PC-3 (cell line): ENCODE measurements around the gene MYO1C. TPM values are rescaled to one million over a fixed set of nuclear protein-coding genes. Genes with fewer than 3 reads are reported as not detected.

Experiments used
- ATAC-seq: fragments of 200-7000 bp; cut with Tn5 transposase; 2 replicates; pipeline ENCODE4 v1.9.1; 2020; ENCODE audit warnings: mild to moderate bottlenecking, moderate library complexity
- BruUV-seq: library from RNA; stranded (reverse); fragments of 400-500 nt; replicated peaks from 2 replicates; lab custom pipeline; 2021; lab: Mats Ljungman, UMichigan
- CTCF ChIA-PET: fragments of 300-600 bp; sonication (Branson Sonifier 250); formaldehyde crosslinking; loops from one replicate; lab custom pipeline; 2022; ENCODE audit warnings: antibody characterized with exemption; lab: Charles Lee
- POLR2A ChIA-PET: fragments of 300-600 bp; sonication (Branson Sonifier 250); formaldehyde crosslinking; loops from one replicate; lab custom pipeline; 2022; ENCODE audit warnings: antibody characterized with exemption; ENCODE audit not compliant: unreplicated experiment; lab: Charles Lee
- DNase-seq: peaks from one replicate; pipeline ENCODE4 v3.0.0-alpha.2; 2015
- H2AFZ ChIP-seq: fragments of 300-600 bp; sonication (generic); 2 replicates; pipeline ENCODE4 v1.6.0; 2016; ENCODE audit warnings: antibody characterized with exemption, low read length
- H3F3A ChIP-seq: fragments of 300-600 bp; sonication (generic); one replicate; pipeline ENCODE4 v1.6.0; 2017; ENCODE audit warnings: antibody characterized with exemption, low read length, control low read depth, mild to moderate bottlenecking; ENCODE audit not compliant: unreplicated experiment
- H3K27ac ChIP-seq: fragments of 300-600 bp; sonication (generic); 2 replicates; pipeline ENCODE4 v1.5.1; 2016; ENCODE audit warnings: mild to moderate bottlenecking, low read length
- H3K27me3 ChIP-seq: fragments of 300-600 bp; sonication (generic); 2 replicates; pipeline ENCODE4 v1.6.1; 2016; ENCODE audit warnings: low read length, mixed read lengths
- H3K36me3 ChIP-seq: fragments of 300-600 bp; sonication (generic); 2 replicates; pipeline ENCODE4 v1.6.1; 2016; ENCODE audit warnings: low read depth, mixed run types, low read length, mixed read lengths
- H3K4me1 ChIP-seq: fragments of 300-600 bp; sonication (generic); 2 replicates; pipeline ENCODE4 v1.5.1; 2016; ENCODE audit warnings: low read length; ENCODE audit not compliant: insufficient read depth
- H3K4me2 ChIP-seq: fragments of 300-600 bp; sonication (generic); 2 replicates; pipeline ENCODE4 v1.6.0; 2016; ENCODE audit warnings: low read length
- H3K4me3 ChIP-seq: fragments of 300-600 bp; sonication (generic); 2 replicates; pipeline ENCODE4 v1.5.1; 2016; ENCODE audit warnings: mild to moderate bottlenecking, low read length, mixed read lengths
- H3K79me2 ChIP-seq: fragments of 300-600 bp; sonication (generic); 2 replicates; pipeline ENCODE4 v1.6.1; 2017; ENCODE audit warnings: low read length, mixed read lengths
- H3K9ac ChIP-seq: fragments of 300-600 bp; sonication (generic); 2 replicates; pipeline ENCODE4 v1.6.0; 2016; ENCODE audit warnings: mild to moderate bottlenecking, low read length
- H3K9me2 ChIP-seq: fragments of 300-600 bp; sonication (generic); replicated peaks from 2 replicates; pipeline ENCODE4 v1.6.1; 2016; ENCODE audit warnings: mixed run types, low read length, mixed read lengths
- H3K9me3 ChIP-seq: fragments of 300-600 bp; sonication (generic); 2 replicates; pipeline ENCODE4 v1.6.1; 2016; ENCODE audit warnings: low read length, mixed read lengths
- H4K20me1 ChIP-seq: fragments of 300-600 bp; sonication (generic); 2 replicates; pipeline ENCODE4 v1.6.1; 2016; ENCODE audit warnings: low read length, mixed read lengths
- EZH2 ChIP-seq: fragments of 300-600 bp; sonication (generic); IDR thresholded peaks from one replicate; pipeline ENCODE4 v1.6.1; 2017; ENCODE audit warnings: antibody characterized with exemption, mild to moderate bottlenecking, low read length; ENCODE audit not compliant: unreplicated experiment
- EZH2phosphoT487 ChIP-seq: fragments of 300-600 bp; sonication (generic); IDR thresholded peaks from 2 replicates; pipeline ENCODE4 v1.6.1; 2018; ENCODE audit warnings: mild to moderate bottlenecking, antibody characterized with exemption, low read length, borderline replicate concordance
- intact Hi-C: fragments of 100-400 bp; cut with micrococcal nuclease; formaldehyde crosslinking; loops from 2 replicates; pipeline ENCODE4 v1.9.0; 2023
- total RNA-seq: library from RNA; depleted of rRNA; stranded (reverse); fragments of >200 nt; gene quantifications from 2 replicates; pipeline ENCODE4 v1.2.3, GENCODE V29; 2014; rRNA removed
- TF ChIP-seq, protein P1 (sequence below): fragments of 300-600 bp; sonication (generic); conservative IDR thresholded peaks from 2 replicates; pipeline ENCODE4 v1.5.1; 2017; ENCODE audit warnings: antibody characterized with exemption, low read depth, mild to moderate bottlenecking, low read length

Gene MYO1C
- total RNA-seq, 1 experiment from 2014 or later: 76.4 TPM

- no peaks in the 10 kb centered on the region for H3K27me3 ChIP-seq
- no peak overlapping the region for H2AFZ ChIP-seq
- no peak overlapping the region for H3K4me2 ChIP-seq
- no peaks in the 10 kb centered on the region for H3K9me3 ChIP-seq
- no peaks in the 10 kb centered on the region for H3K9me2 ChIP-seq
- no peak overlapping the region for H3K4me3 ChIP-seq
- peaks cover 8% of the 10 kb centered on the region for H3K79me2 ChIP-seq
- H4K20me1 ChIP-seq: no peaks in the 10 kb centered on the region
- peaks cover 4% of the 10 kb centered on the region for H3K36me3 ChIP-seq
- no peak overlapping the region for H3K9ac ChIP-seq
- intact Hi-C loops: no loop called here
- BruUV-seq: no TSS peak
- CTCF ChIA-PET: no interaction called here
- H3F3A ChIP-seq: no peaks in the 10 kb centered on the region
- DNase-seq: no peak
- TF ChIP-seq EZH2phosphoT487: no peak
- no peak for TF ChIP-seq EZH2
- TF ChIP-seq, protein P1, sequence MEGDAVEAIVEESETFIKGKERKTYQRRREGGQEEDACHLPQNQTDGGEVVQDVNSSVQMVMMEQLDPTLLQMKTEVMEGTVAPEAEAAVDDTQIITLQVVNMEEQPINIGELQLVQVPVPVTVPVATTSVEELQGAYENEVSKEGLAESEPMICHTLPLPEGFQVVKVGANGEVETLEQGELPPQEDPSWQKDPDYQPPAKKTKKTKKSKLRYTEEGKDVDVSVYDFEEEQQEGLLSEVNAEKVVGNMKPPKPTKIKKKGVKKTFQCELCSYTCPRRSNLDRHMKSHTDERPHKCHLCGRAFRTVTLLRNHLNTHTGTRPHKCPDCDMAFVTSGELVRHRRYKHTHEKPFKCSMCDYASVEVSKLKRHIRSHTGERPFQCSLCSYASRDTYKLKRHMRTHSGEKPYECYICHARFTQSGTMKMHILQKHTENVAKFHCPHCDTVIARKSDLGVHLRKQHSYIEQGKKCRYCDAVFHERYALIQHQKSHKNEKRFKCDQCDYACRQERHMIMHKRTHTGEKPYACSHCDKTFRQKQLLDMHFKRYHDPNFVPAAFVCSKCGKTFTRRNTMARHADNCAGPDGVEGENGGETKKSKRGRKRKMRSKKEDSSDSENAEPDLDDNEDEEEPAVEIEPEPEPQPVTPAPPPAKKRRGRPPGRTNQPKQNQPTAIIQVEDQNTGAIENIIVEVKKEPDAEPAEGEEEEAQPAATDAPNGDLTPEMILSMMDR: no peak
- POLR2A ChIA-PET: no interaction called here
- no peak overlapping the region for H3K27ac ChIP-seq
- no peak for ATAC-seq
- 0 out of 2 replicates have a peak, but pooled peaks cover 10% of the 10 kb centered on the region for H3K4me1 ChIP-seq
These were observed 76.1 kb downstream of the MYO1C start for GRCh38 chr17:1416414-1416813.

DNA sequence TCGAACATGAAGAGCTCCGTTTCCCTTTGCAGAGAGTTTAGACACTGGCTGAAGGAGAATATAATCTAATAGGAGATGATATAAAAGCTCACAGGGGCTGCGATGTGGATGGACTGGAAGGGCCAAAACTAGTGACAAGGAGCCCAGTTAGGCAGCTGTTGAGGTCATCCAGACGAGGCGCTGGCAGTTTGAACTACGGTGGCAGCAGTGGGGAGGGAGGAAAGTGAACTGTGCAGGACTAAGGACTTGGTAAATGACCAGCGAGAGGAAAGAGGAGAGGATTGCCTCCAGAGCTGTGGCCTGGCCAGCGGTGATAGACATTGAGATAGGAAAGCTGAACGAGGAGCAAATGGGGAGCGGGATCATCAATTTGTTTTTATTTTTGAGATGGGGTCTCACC lies 77.9 kb downstream of the MYO1C start:
- no peaks in the 10 kb centered on the region for H4K20me1 ChIP-seq
- no peaks in the 10 kb centered on the region for H3F3A ChIP-seq
- ChIA-PET CTCF (no interaction called here), POLR2A (interaction anchor here (0.5 kb wide), 1 partner anchor 24 kb away, joined by 4 read pairs; no protein-coding TSS in a partner anchor)
- no peaks in the 10 kb centered on the region for H3K9me3 ChIP-seq
- no peak overlapping the region for H3K4me2 ChIP-seq
- H3K79me2 ChIP-seq: no peaks in the 10 kb centered on the region
- no TSS peak for BruUV-seq
- DNase-seq (no peak), ATAC-seq (no peak)
- no peak overlapping the region for H2AFZ ChIP-seq
- H3K9ac ChIP-seq: no peak overlapping the region
- H3K36me3 ChIP-seq: no peaks in the 10 kb centered on the region
- no peaks in the 10 kb centered on the region for H3K9me2 ChIP-seq
- no peaks in the 10 kb centered on the region for H3K27me3 ChIP-seq
- no peak overlapping the region for H3K27ac ChIP-seq
- TF ChIP-seq, protein P1: no peak
- TF ChIP-seq EZH2phosphoT487 (no peak), EZH2 (no peak)
- H3K4me1 ChIP-seq: 0 out of 2 replicates have a peak, but pooled peaks cover 10% of the 10 kb centered on the region
- no peak overlapping the region for H3K4me3 ChIP-seq
- intact Hi-C loops: no loop called here

Other genes with a start within 250 kb of the MYO1C start
- gene BHLHA9, start 222.2 kb downstream of the MYO1C start, total RNA-seq: not detected in 2 replicates
- not detected in 2 replicates for gene TRARG1, start 213.0 kb downstream of the MYO1C start, total RNA-seq
- gene YWHAE, start 92.5 kb downstream of the MYO1C start, total RNA-seq: 210 and 342 TPM in 2 replicates
- gene CRK, start 36.5 kb downstream of the MYO1C start, total RNA-seq: 41.8 and 49.4 TPM in 2 replicates
- gene INPP5K, start 23.9 kb upstream of the MYO1C start, total RNA-seq: 46.4 and 52.6 TPM in 2 replicates
- gene PITPNA, start 70.1 kb upstream of the MYO1C start, total RNA-seq: 31.2 and 31.5 TPM in 2 replicates
- gene SLC43A2, start 136.1 kb upstream of the MYO1C start, total RNA-seq: 6.2 and 17.1 TPM in 2 replicates
- 0.73 and 0.81 TPM in 2 replicates for gene SCARF1, start 153.0 kb upstream of the MYO1C start, total RNA-seq
- 27.6 and 27.8 TPM in 2 replicates for gene RILP, start 157.2 kb upstream of the MYO1C start, total RNA-seq
- gene PRPF8, start 192.2 kb upstream of the MYO1C start, total RNA-seq: 103 and 126 TPM in 2 replicates
- 0.63 and 0.77 TPM in 2 replicates for gene TLCD2, start 217.7 kb upstream of the MYO1C start, total RNA-seq
- gene WDR81, start 232.0 kb upstream of the MYO1C start, total RNA-seq: 14.6 and 16.4 TPM in 2 replicates